ENCODE measurements around the gene PTBP1. TPM values are rescaled to one million over a fixed set of nuclear protein-coding genes. Genes with fewer than 3 reads are reported as not detected.
"Not testable (repeated sequence)": the region's sequence is repeated elsewhere in the genome, so short reads cannot be mapped to it uniquely, and the experiment has no call there.

PTBP1 gene
- total RNA-seq, 1 donor from 2014 or later, result 58.1 TPM

DNA sequence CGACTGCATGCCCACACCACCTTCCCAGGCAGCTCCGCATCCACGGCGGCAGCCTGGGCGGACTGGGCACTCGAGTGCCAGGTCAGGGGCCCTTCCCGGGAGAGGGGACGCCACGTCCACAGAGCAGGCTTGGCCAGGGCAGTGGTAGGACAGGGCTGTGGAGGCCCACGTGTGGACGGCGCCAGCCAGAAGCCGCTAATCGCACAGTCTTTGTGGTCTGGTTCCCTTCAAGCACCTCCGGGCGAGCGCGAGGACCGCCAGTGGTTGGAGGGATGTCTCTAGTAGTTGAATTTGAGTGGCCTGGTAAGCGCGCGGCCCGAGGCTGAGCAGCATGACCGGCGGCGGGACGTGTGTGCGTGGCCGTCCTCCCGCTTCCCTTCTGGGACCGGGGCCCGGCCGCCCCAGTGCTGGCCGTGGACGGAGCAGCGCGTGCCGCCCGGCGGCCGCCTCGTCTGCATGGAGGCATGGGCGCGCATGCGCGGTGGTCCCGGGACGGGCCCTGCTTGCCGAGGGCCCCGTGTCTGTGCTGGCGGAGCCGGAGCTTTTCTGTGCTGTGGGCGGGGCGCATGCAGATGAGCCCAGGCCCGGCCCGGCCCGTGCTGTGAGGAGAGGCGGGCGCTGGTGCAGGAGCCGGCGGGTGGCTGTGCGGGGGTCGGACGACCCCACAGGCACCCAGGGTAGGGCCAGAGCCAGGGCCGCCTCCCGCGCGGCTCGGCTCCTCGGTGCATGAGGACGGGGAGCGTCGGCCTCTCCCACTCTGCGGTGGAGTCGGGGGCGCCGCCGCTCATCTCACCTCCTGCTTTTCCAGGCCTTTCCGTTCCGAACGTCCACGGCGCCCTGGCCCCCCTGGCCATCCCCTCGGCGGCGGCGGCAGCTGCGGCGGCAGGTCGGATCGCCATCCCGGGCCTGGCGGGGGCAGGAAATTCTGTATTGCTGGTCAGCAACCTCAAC, 8.6 kb downstream of the PTBP1 start:
- intact Hi-C loops (cut with micrococcal nuclease), result no loop called here

DNA sequence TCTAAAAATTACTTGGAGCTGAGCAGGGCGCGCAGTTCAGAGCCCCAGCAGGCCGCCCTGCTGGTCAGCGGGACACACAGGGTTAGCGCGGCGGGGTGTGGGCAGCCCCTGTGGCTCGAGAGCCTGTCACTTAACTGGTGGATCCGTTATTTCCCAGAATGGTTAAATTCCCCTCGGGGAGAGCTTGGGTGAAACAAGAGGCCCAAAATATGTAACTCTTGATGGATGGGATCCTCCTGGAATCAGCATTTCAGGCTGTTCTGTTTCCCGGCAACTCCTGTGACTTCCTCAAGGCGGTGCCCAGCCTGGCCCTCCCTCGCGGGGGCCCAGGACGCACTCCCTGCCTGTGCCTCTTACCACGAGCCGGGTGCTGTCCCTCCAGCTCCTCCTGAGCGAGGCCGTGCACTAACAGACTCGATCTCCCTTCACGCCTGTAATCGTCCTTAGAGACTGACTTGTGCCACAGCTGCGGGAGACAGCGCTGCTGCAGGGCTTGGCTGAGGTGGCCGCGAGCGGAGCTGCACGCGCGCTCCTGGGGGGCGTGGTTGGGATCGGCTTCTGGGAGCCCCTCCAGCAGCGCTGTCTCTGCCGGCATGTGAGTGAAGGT, 9.7 kb downstream of the PTBP1 start:
- DNase-seq, result no peak
- no peak for ATAC-seq
- intact Hi-C loops (cut with micrococcal nuclease), result no loop called here

More for the DNA sequence above, 8.6 kb downstream of the PTBP1 start:
- ATAC-seq (no peak), DNase-seq (peak; percentile 34)

DNA sequence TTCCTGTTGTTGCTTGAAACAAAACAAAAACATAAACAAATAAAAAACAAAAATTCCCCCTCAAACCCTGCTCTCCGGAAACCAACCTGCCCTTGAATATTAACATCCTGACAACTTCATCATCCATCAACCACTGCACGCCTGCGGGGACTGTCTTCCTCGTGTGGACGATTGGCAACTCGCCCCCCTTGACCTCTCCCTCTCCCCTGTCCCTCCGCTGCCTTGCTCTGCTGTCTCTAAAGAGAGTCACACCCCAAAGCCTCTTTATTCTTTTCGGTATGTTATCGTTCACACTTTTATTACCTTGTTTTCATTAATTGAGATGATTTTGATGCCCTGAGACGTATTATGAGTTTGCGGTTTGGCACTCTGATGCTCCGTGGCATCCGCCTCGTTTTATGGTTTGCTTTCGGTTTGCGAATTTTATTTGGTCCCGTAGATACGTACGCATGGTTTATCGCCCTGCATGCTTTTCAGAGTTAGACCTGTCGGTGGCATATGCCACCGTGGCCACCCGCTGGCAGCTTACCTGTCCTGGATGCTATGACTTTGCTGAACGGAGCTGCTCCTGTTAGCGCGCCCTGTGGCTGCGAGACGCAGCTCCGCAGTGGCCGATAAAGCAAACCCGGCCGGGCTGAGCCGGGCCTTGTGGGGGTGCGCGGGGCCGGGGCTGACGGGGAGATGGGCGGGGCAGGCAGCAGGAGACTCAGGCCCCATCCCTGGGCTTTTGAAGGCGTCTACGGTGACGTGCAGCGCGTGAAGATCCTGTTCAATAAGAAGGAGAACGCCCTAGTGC, 10.6 kb downstream of the PTBP1 start:
- no peak for DNase-seq
- intact Hi-C loops (cut with micrococcal nuclease), result no loop called here
- no peak for ATAC-seq

GRCh38 chr19:808423-808775, 11.1 kb downstream of the PTBP1 start:
- intact Hi-C loops (cut with micrococcal nuclease), result no loop called here
- DNase-seq, result no peak
- no peak for ATAC-seq

GRCh38 chr19:810077-810855, 13.0 kb downstream of the PTBP1 start:
- intact Hi-C loops (cut with micrococcal nuclease), result no loop called here
- DNase-seq (peak; percentile 35), ATAC-seq (no peak)

- intact Hi-C loops (cut with micrococcal nuclease), result no loop called here
- ATAC-seq (no peak), DNase-seq (no peak)
These were observed 13.7 kb downstream of the PTBP1 start for GRCh38 chr19:810883-811489.

DNA sequence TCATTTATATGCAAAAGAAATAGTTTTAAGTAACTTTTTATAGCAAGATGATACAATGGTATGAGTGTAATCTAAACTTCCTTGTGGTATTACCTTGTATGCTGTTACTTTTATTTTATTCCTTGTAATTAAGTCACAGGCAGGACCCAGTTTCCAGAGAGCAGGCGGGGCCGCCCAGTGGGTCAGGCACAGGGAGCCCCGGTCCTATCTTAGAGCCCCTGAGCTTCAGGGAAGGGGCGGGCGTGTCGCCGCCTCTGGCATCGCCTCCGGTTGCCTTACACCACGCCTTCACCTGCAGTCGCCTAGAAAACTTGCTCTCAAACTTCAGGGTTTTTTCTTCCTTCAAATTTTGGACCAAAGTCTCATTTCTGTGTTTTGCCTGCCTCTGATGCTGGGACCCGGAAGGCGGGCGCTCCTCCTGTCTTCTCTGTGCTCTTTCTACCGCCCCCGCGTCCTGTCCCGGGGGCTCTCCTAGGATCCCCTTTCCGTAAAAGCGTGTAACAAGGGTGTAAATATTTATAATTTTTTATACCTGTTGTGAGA, 14.3 kb downstream of the PTBP1 start:
- DNase-seq (no peak), ATAC-seq (no peak)
- intact Hi-C loops (cut with micrococcal nuclease), result no loop called here

DNA sequence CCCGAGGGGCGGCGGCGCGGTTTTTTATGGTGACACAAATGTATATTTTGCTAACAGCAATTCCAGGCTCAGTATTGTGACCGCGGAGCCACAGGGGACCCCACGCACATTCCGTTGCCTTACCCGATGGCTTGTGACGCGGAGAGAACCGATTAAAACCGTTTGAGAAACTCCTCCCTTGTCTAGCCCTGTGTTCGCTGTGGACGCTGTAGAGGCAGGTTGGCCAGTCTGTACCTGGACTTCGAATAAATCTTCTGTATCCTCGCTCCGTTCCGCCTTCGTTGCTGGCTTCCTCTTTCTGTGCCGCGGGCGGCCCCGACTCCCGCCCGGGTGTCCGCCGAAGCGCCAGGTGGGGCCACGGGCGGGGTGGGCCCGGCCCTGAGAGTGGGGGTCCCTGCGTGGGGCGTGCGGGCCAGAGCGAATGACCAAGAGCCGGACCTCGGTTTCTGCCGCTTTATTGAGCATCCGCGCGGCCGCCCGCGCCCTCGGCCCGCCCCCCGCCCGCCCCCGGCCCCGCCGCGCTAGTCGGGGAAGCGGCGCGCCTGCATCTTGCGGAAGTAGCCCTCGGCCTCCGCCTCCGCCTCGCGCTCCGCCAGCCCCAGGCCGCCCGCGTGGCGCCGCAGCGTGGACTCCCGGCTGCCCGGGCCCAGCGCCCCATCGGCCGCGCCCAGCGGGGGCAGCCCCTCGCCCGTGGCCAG, 14.9 kb downstream of the PTBP1 start:
- DNase-seq (no peak), ATAC-seq (no peak)
- intact Hi-C loops (cut with micrococcal nuclease), result no loop called here

GRCh38 chr19:812747-813218, 15.5 kb downstream of the PTBP1 start:
- ATAC-seq, result no peak
- intact Hi-C loops (cut with micrococcal nuclease), result no loop called here
- DNase-seq, result no peak

DNA sequence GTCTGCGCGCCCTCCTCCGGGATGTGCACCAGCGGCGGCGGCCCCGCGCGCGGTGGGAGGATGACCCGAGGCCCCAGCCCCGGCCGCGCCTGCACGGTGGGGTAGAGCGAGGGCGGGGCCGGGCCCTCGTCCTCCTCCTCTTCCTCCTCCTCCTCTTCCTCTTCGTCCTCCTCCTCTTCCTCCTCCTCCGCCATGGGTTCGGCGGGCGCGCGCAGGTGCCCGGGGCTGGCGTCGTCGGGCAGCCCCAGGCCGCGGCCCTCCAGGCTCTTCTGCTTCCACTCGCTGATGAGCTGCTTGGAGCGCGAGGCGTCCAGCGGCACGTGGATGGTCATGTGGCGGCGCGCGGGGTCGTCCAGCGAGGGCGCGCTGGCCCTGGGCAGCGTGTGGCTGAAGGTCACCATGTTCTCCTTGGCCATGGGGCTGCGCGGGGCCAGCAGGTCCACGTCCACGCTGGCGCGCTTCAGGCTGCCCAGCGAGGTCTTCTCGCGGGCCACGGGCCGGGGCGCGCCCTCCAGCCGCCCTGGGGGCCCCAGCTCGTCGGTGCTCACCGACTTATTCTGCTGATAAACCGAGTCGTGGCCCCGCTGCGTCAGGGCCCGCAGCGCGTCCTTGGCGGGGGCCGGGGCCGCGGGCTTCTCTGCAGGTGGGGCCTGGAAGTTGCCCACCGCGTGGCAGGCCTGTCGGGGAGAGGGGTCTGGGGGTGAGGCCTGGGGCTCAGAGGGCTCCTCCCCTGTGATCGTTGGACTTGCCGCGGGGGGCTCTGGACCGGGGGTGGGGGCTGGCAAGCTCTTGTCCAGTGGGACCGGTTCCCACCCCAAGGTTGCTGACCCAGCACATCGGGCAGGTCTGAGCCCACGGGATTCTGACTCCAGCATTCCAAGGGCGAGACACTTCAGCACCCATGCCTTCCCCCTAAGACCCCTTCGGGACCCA, 16.2 kb downstream of the PTBP1 start:
- peak; percentile 5 for ATAC-seq
- DNase-seq, result no peak
- intact Hi-C loops (cut with micrococcal nuclease), result no loop called here

- DNase-seq, result no peak
- peak; percentile 7 for ATAC-seq
- intact Hi-C loops (cut with micrococcal nuclease), result no loop called here
These were observed 17.2 kb downstream of the PTBP1 start for GRCh38 chr19:814152-815078.

DNA sequence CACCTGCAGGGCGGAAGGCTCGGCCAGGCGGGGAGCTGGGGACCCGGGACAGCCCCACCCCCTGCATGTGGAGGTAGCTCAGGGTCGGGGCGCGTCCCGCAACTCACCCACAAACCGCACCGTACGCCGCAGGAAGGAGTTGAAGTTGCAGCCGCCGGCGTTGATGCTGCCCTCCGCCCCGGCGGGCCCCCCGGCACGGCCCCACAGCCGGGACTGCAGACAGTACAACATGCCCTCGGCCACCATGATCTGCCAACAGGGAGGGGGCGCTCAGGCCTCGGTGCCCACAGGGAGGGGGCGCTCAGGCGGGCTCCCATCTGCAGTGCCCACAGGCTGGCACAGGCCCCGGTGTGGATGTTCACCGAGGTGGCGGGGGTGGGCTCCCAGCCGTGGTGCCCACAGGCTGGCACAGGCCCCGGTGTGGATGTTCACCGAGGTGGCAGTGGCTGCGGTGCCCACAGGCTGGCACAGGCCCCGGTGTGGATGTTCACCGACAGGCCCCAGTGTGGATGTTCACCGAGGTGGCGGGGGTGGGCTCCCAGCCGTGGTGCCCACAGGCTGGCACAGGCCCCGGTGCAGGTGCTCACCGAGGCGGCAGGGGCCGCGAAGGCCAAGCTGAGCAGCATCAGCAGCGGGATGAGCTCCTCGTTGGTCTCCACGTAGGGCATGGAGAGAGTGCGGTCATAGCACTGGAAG, 18.0 kb downstream of the PTBP1 start:
- ATAC-seq, result no peak
- intact Hi-C loops (cut with micrococcal nuclease), result no loop called here
- DNase-seq, result no peak

GRCh38 chr19:815775-816499, 18.7 kb downstream of the PTBP1 start:
- intact Hi-C loops (cut with micrococcal nuclease), result no loop called here
- no peak for ATAC-seq

DNA sequence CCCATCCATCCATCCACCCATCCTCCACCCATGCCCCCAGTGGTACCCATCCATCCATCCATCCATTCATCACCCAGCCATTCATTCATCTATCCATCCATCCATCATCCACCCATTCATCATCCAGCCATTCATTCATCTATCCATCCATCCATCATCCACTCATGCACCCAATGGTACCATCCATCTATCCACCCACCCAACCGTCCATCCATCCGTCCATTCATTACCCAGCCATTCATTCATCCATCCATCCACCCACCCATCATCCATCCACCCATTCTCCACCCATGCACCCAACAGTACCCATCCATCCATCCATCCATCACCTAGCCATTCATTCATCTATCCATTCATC, 19.2 kb downstream of the PTBP1 start:
- ATAC-seq, result no peak
- no peak for DNase-seq
- intact Hi-C loops (cut with micrococcal nuclease), result no loop called here

More at GRCh38 chr19:815775-816499, 18.7 kb downstream of the PTBP1 start:
- DNase-seq, result no peak

DNA sequence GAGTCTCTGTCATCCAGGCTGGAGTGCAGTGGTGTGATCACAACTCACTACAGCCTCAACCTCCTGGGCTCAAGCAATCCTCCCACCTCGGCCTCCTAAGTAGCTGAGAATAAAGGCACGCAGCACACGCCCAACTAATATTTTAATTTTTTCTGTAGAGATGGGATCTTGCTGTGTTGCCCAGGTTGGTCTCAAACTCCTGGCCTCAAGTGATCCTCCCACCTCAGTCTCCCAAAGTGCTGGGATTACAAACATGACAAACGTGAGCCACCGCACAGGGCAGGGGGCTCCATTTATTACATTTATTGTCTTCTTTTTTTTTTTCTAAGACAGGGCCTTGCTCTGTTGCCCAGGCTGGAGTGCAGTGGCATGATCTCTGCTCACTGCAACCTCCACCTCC, 23.0 kb downstream of the PTBP1 start:
- ATAC-seq; DNase-seq; intact Hi-C loops (cut with micrococcal nuclease): not testable (repeated sequence)

Data from left ventricle myocardium superior (tissue), 1 donor.